K562 (cell line): ENCODE measurements around the gene FOXK2. TPM values are rescaled to one million over a fixed set of nuclear protein-coding genes. Genes with fewer than 3 reads are reported as not detected.

Experiments
- BACH1 ChIP-seq: fragments of 200-800 bp; sonication (Bioruptor generic); IDR thresholded peaks from 2 replicates; pipeline ENCODE4 v1.6.1; 2016; ENCODE audit warnings: missing genetic modification characterization, missing compliant biosample characterization
- EWSR1 ChIP-seq: fragments of 450-650 bp; IDR thresholded peaks from 2 replicates; pipeline ENCODE4 v1.6.1; 2018; ENCODE audit warnings: borderline replicate concordance, mild to moderate bottlenecking, low read depth, moderate library complexity; ENCODE audit not compliant: partially characterized antibody
- MEIS2 ChIP-seq: fragments of 450-650 bp; IDR thresholded peaks from 2 replicates; pipeline ENCODE4 v1.6.1; 2014; ENCODE audit warnings: mild to moderate bottlenecking; ENCODE audit not compliant: partially characterized antibody
- PML ChIP-seq: IDR thresholded peaks from 2 replicates; pipeline ENCODE4 v1.6.1; 2012; ENCODE audit warnings: low read length, inconsistent platforms
- POLR3G ChIP-seq: IDR thresholded peaks from 2 replicates; pipeline ENCODE4 v1.6.1; 2011; ENCODE audit not compliant: insufficient read length, insufficient replicate concordance; ENCODE audit errors: extremely low read depth
- PTTG1 ChIP-seq: fragments of 450-650 bp; IDR thresholded peaks from 2 replicates; pipeline ENCODE4 v1.6.1; 2016; ENCODE audit warnings: low read depth, mild to moderate bottlenecking, missing genetic modification characterization, missing compliant biosample characterization
- RHOXF2B ChIP-seq: fragments of 250-450 bp; sonication (Bioruptor Pico); conservative IDR thresholded peaks from 2 replicates; pipeline ENCODE4 v1.5.1; 2021
- SMARCA4 ChIP-seq: fragments of 450-650 bp; IDR thresholded peaks from 2 replicates; pipeline ENCODE4 v1.6.1; 2016
- TAF1 ChIP-seq: IDR thresholded peaks from 2 replicates; pipeline ENCODE4 v1.6.1; 2011; ENCODE audit warnings: mild to moderate bottlenecking, low read length, moderate library complexity; ENCODE audit not compliant: insufficient read depth, control insufficient read depth, severe bottlenecking; ENCODE audit errors: extremely low read depth
- XRCC4 ChIP-seq: IDR thresholded peaks from one replicate; pipeline ENCODE4 v1.6.1; 2011; ENCODE audit not compliant: insufficient read depth, insufficient read length; ENCODE audit errors: extremely low read depth
- XRCC5 ChIP-seq: fragments of 200-400 bp; formaldehyde crosslinking; IDR thresholded peaks from 2 replicates; pipeline ENCODE4 v1.6.1; 2017; ENCODE audit warnings: low read depth, mild to moderate bottlenecking, low read length
- ZFPM2 ChIP-seq: fragments of 250-450 bp; sonication (Bioruptor Pico); IDR thresholded peaks from 2 replicates; pipeline ENCODE4 v1.5.1; 2022; ENCODE audit warnings: mild to moderate bottlenecking
- ZNF384 ChIP-seq: IDR thresholded peaks from 2 replicates; pipeline ENCODE4 v1.6.1; 2012; ENCODE audit warnings: low read depth, low read length, improper control_type of control experiment
- ZNF511 ChIP-seq: sonication (generic); formaldehyde crosslinking; IDR thresholded peaks from 2 replicates; pipeline ENCODE4 v1.8.0; 2022; ENCODE audit warnings: mild to moderate bottlenecking, missing genetic modification reagents
- ZZZ3 ChIP-seq: fragments of 450-650 bp; IDR thresholded peaks from 2 replicates; pipeline ENCODE4 v1.6.1; 2016; ENCODE audit warnings: antibody characterized with exemption, mild to moderate bottlenecking, moderate library complexity
- polyA plus RNA-seq, 8 experiments: library from polyadenylated mRNA; depleted of rRNA in 4 of 8; stranded (reverse) in 5 of 8; unstranded in 3 of 8; fragments of >200 nt; fragmentation: Nextera tagmentation in 2 of 8; fragmentation: Illumina TruSeq in 1 of 8; extraction: Ambion mirVana in 2 of 8; extraction: Trizol in 1 of 8; gene quantifications; 2 replicates each; pipeline versions ENCODE4 v1.2.1 to v1.2.3, GENCODE V29; 2011 to 2014; ENCODE audit warnings: inconsistent platforms in 1 of 8, missing spikeins in 1 of 8
- total RNA-seq, 7 experiments: library from RNA; depleted of rRNA in 6 of 7; stranded (reverse); fragments of >200 nt in 6 of 7; fragmentation: Illumina TruSeq in 2 of 7; extraction: Trizol in 2 of 7; gene quantifications; 2 replicates each; pipeline versions ENCODE4 v1.2.1 to v1.2.3, GENCODE V29; 2011 to 2021; ENCODE audit warnings: low replicate concordance in 1 of 7
- TF ChIP-seq, protein P1 (sequence below), 2 experiments: fragments of 450-650 bp in 1 of 2; IDR thresholded peaks; 2 replicates each; pipeline ENCODE4 v1.6.1; 2011 to 2017; ENCODE audit warnings: low read depth in 2 of 2, antibody characterized with exemption in 1 of 2, borderline replicate concordance in 1 of 2, low read length in 1 of 2, mild to moderate bottlenecking in 1 of 2, mixed read lengths in 1 of 2; ENCODE audit not compliant: control insufficient read depth in 1 of 2
- TF ChIP-seq, protein P2 (sequence below): fragments of 450-650 bp; IDR thresholded peaks from 2 replicates; pipeline ENCODE4 v1.6.1; 2017; ENCODE audit warnings: mild to moderate bottlenecking, moderate library complexity
- TF ChIP-seq, protein P3 (sequence below): sonication (generic); formaldehyde crosslinking; IDR thresholded peaks from 2 replicates; pipeline ENCODE4 v1.8.0; 2022; ENCODE audit warnings: mild to moderate bottlenecking, missing genetic modification reagents

Gene FOXK2
- total and polyA plus RNA-seq, 9 of the 15 experiments (the other 6 are each of a cell fraction or from before 2014, with no cell fraction given) = 3.0 to 86.0 (median 44.1) TPM

- TF ChIP-seq, protein P1, sequence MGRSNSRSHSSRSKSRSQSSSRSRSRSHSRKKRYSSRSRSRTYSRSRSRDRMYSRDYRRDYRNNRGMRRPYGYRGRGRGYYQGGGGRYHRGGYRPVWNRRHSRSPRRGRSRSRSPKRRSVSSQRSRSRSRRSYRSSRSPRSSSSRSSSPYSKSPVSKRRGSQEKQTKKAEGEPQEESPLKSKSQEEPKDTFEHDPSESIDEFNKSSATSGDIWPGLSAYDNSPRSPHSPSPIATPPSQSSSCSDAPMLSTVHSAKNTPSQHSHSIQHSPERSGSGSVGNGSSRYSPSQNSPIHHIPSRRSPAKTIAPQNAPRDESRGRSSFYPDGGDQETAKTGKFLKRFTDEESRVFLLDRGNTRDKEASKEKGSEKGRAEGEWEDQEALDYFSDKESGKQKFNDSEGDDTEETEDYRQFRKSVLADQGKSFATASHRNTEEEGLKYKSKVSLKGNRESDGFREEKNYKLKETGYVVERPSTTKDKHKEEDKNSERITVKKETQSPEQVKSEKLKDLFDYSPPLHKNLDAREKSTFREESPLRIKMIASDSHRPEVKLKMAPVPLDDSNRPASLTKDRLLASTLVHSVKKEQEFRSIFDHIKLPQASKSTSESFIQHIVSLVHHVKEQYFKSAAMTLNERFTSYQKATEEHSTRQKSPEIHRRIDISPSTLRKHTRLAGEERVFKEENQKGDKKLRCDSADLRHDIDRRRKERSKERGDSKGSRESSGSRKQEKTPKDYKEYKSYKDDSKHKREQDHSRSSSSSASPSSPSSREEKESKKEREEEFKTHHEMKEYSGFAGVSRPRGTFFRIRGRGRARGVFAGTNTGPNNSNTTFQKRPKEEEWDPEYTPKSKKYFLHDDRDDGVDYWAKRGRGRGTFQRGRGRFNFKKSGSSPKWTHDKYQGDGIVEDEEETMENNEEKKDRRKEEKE (IDR thresholded peaks at IDR 0.05; ENCODE audit: borderline replicate concordance in 1 of 2, control insufficient read depth in 1 of 2, low read depth in 2 of 2, low read length in 1 of 2) = no peak; a peak in 1 of 4 replicates
- TF ChIP-seq EWSR1 = no peak
- TF ChIP-seq SMARCA4 = 0 out of 2 replicates have a peak, but pooled peaks have one; percentile 14
- TF ChIP-seq RHOXF2B = no peak
- TF ChIP-seq BACH1 (tag) = no peak
- TF ChIP-seq, protein P2, sequence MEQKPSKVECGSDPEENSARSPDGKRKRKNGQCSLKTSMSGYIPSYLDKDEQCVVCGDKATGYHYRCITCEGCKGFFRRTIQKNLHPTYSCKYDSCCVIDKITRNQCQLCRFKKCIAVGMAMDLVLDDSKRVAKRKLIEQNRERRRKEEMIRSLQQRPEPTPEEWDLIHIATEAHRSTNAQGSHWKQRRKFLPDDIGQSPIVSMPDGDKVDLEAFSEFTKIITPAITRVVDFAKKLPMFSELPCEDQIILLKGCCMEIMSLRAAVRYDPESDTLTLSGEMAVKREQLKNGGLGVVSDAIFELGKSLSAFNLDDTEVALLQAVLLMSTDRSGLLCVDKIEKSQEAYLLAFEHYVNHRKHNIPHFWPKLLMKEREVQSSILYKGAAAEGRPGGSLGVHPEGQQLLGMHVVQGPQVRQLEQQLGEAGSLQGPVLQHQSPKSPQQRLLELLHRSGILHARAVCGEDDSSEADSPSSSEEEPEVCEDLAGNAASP = no peak
- no peak for TF ChIP-seq POLR3G
- peak; percentile 96 for TF ChIP-seq XRCC5
- TF ChIP-seq PML = peak; percentile 34; the same call in 1 of the 2 replicates
- TF ChIP-seq, protein P3, sequence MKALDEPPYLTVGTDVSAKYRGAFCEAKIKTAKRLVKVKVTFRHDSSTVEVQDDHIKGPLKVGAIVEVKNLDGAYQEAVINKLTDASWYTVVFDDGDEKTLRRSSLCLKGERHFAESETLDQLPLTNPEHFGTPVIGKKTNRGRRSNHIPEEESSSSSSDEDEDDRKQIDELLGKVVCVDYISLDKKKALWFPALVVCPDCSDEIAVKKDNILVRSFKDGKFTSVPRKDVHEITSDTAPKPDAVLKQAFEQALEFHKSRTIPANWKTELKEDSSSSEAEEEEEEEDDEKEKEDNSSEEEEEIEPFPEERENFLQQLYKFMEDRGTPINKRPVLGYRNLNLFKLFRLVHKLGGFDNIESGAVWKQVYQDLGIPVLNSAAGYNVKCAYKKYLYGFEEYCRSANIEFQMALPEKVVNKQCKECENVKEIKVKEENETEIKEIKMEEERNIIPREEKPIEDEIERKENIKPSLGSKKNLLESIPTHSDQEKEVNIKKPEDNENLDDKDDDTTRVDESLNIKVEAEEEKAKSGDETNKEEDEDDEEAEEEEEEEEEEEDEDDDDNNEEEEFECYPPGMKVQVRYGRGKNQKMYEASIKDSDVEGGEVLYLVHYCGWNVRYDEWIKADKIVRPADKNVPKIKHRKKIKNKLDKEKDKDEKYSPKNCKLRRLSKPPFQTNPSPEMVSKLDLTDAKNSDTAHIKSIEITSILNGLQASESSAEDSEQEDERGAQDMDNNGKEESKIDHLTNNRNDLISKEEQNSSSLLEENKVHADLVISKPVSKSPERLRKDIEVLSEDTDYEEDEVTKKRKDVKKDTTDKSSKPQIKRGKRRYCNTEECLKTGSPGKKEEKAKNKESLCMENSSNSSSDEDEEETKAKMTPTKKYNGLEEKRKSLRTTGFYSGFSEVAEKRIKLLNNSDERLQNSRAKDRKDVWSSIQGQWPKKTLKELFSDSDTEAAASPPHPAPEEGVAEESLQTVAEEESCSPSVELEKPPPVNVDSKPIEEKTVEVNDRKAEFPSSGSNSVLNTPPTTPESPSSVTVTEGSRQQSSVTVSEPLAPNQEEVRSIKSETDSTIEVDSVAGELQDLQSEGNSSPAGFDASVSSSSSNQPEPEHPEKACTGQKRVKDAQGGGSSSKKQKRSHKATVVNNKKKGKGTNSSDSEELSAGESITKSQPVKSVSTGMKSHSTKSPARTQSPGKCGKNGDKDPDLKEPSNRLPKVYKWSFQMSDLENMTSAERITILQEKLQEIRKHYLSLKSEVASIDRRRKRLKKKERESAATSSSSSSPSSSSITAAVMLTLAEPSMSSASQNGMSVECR = peak; percentile 84
- TF ChIP-seq ZNF384 = no peak; the same call in 1 of the 2 replicates
- no peak for TF ChIP-seq PTTG1 (tag)
- TF ChIP-seq MEIS2 = peak; percentile 91
- TF ChIP-seq ZZZ3 = no peak
- no peak for TF ChIP-seq ZFPM2
- no peak for TF ChIP-seq TAF1
- TF ChIP-seq XRCC4 = no peak
- TF ChIP-seq ZNF511 (CRISPR knock-in tag) = no peak; the same call in 1 of the 2 replicates
Measured at GRCh38 chr17:82494236-82495055, 25.1 kb upstream of the FOXK2 start (continued).
